ENCODE measurements around the gene ZNF155. TPM values are rescaled to one million over a fixed set of nuclear protein-coding genes. Genes with fewer than 3 reads are reported as not detected.
A peak's percentile ranks its signal among the peaks of the same experiment; 100 is the strongest.

Gene ZNF155
- total and polyA plus RNA-seq, 4 donors, result 1.7 to 5.5 (median 2.9) TPM

GRCh38 chr19:44007473-44007872 is 23.5 kb downstream of the ZNF155 start:
- no peak overlapping the region for H3K27ac ChIP-seq (ENCODE audit: low read depth in 1 of 2, low read length in 2 of 2)
- 98% methylated on average over 6 of the region's 6 CpGs for WGBS
- H3K9ac ChIP-seq (ENCODE audit: low read depth in 1 of 2, low read length in 2 of 2), result no peak overlapping the region
- peaks cover 18 to 58% (median 55%) of the 10 kb centered on the region in 4 donors for H3K36me3 ChIP-seq (ENCODE audit: control insufficient read depth in 4 of 4, insufficient read depth in 3 of 4, low read depth in 1 of 4, low read length in 3 of 4)
- no peak for TF ChIP-seq REST (IDR thresholded peaks at IDR 0.05)
- TF ChIP-seq EGR1 (IDR thresholded peaks at IDR 0.05; ENCODE audit: low read depth in 2 of 2), result no peak
- TF ChIP-seq NR2F2 (IDR thresholded peaks at IDR 0.05), result no peak
- no peaks in the 10 kb centered on the region for H3K27me3 ChIP-seq (ENCODE audit: control insufficient read depth in 4 of 4, insufficient read depth in 4 of 4, low read length in 3 of 4)
- DNase-seq (ENCODE audit: low spot score), result no peak
- peaks cover 1 to 10% (median 9%) of the 10 kb centered on the region in 4 donors for H3K4me1 ChIP-seq (ENCODE audit: control insufficient read depth in 4 of 4, insufficient read depth in 4 of 4, low read length in 3 of 4)
- peak overlapping the region in 2 of 3 donors; percentile 36 to 65 for H3K4me3 ChIP-seq (ENCODE audit: low read depth in 1 of 3, low read length in 3 of 3)
- peaks cover 37 to 64% (median 54%) of the 10 kb centered on the region in 4 donors for H3K9me3 ChIP-seq (ENCODE audit: control insufficient read depth in 4 of 4, low read length in 3 of 4)

- TF ChIP-seq TAF1 (conservative IDR thresholded peaks at IDR 0.05) (no peak), HNF4A (conservative IDR thresholded peaks at IDR 0.05) (no peak), NR2F2 (IDR thresholded peaks at IDR 0.05) (no peak), REST (IDR thresholded peaks at IDR 0.05) (no peak), FOXA1 (IDR thresholded peaks at IDR 0.05) (no peak)
- Histone ChIP-seq H3K4me3 (ENCODE audit: low read depth in 1 of 3, low read length in 3 of 3) (peak overlapping the region in 2 of 3 donors; percentile 55 to 76), H3K9me3 (ENCODE audit: control insufficient read depth in 4 of 4, low read length in 3 of 4) (peaks cover 41 to 79% (median 66%) of the 10 kb centered on the region in 4 donors), H3K9ac (ENCODE audit: low read depth in 1 of 2, low read length in 2 of 2) (no peak overlapping the region), H3K27ac (ENCODE audit: low read depth in 1 of 2, low read length in 2 of 2) (no peak overlapping the region), H3K27me3 (ENCODE audit: control insufficient read depth in 4 of 4, insufficient read depth in 4 of 4, low read length in 3 of 4) (no peaks in the 10 kb centered on the region), H3K4me1 (ENCODE audit: control insufficient read depth in 4 of 4, insufficient read depth in 4 of 4, low read length in 3 of 4) (no peaks in the 10 kb centered on the region), H3K36me3 (ENCODE audit: control insufficient read depth in 4 of 4, insufficient read depth in 3 of 4, low read depth in 1 of 4, low read length in 3 of 4) (peaks cover 18 to 61% (median 58%) of the 10 kb centered on the region in 4 donors)
- no peak for DNase-seq (ENCODE audit: low spot score)
- 98% methylated on average over 5 of the region's 5 CpGs for WGBS
Observed at GRCh38 chr19:44010468-44010867, 26.5 kb downstream of the ZNF155 start.

- H3K27ac ChIP-seq (ENCODE audit: low read depth in 1 of 2, low read length in 2 of 2), result no peak overlapping the region
- DNase-seq (ENCODE audit: low spot score), result no peak
- WGBS, result 35% methylated on average over 2 of the region's 2 CpGs
- no peaks in the 10 kb centered on the region for H3K4me1 ChIP-seq (ENCODE audit: control insufficient read depth in 4 of 4, insufficient read depth in 4 of 4, low read length in 3 of 4)
- TF ChIP-seq FOXA2 (IDR thresholded peaks at IDR 0.05), result no peak
- no peak for TF ChIP-seq GABPA (IDR thresholded peaks at IDR 0.05 in 1 of 2, conservative IDR thresholded peaks at IDR 0.05 in 1 of 2)
- TF ChIP-seq ZBTB33 (IDR thresholded peaks at IDR 0.05), result no peak
- TF ChIP-seq RXRA (IDR thresholded peaks at IDR 0.05), result no peak
- no peak for TF ChIP-seq EGR1 (IDR thresholded peaks at IDR 0.05; ENCODE audit: low read depth in 2 of 2)
- no peak for TF ChIP-seq ATF3 (IDR thresholded peaks at IDR 0.05)
- no peak for TF ChIP-seq RAD21 (IDR thresholded peaks at IDR 0.05)
- no peak for TF ChIP-seq SP1 (IDR thresholded peaks at IDR 0.05)
- H3K27me3 ChIP-seq (ENCODE audit: control insufficient read depth in 4 of 4, insufficient read depth in 4 of 4, low read length in 3 of 4), result peaks cover 0 to 5% (median 0%) of the 10 kb centered on the region in 4 donors
- no peak overlapping the region for H3K4me3 ChIP-seq (ENCODE audit: low read depth in 1 of 3, low read length in 3 of 3)
- H3K9me3 ChIP-seq (ENCODE audit: control insufficient read depth in 4 of 4, low read length in 3 of 4), result peaks cover 12 to 51% (median 26%) of the 10 kb centered on the region in 4 donors
- no peak overlapping the region for H3K9ac ChIP-seq (ENCODE audit: low read depth in 1 of 2, low read length in 2 of 2)
- peaks cover 0 to 4% (median 0%) of the 10 kb centered on the region in 4 donors for H3K36me3 ChIP-seq (ENCODE audit: control insufficient read depth in 4 of 4, insufficient read depth in 3 of 4, low read depth in 1 of 4, low read length in 3 of 4)
Observed at GRCh38 chr19:44019498-44019897, 35.5 kb downstream of the ZNF155 start.

Data from liver (tissue), 9 donors.